Measurements from ENCODE around the gene CTAGE8.
"Not testable (repeated sequence)": the region's sequence is repeated elsewhere in the genome, so short reads cannot be mapped to it uniquely, and the experiment has no call there.

The CTAGE8 gene, protein sequence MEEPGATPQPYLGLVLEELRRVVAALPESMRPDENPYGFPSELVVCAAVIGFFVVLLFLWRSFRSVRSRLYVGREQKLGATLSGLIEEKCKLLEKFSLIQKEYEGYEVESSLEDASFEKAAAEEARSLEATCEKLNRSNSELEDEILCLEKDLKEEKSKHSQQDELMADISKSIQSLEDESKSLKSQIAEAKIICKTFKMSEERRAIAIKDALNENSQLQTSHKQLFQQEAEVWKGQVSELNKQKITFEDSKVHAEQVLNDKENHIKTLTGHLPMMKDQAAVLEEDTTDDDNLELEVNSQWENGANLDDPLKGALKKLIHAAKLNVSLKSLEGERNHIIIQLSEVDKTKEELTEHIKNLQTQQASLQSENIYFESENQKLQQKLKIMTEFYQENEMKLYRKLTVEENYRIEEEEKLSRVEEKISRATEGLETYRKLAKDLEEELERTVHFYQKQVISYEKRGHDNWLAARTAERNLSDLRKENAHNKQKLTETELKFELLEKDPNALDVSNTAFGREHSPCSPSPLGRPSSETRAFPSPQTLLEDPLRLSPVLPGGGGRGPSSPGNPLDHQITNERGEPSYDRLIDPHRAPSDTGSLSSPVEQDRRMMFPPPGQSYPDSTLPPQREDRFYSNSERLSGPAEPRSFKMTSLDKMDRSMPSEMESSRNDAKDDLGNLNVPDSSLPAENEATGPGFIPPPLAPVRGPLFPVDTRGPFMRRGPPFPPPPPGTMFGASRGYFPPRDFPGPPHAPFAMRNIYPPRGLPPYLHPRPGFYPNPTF

DNA sequence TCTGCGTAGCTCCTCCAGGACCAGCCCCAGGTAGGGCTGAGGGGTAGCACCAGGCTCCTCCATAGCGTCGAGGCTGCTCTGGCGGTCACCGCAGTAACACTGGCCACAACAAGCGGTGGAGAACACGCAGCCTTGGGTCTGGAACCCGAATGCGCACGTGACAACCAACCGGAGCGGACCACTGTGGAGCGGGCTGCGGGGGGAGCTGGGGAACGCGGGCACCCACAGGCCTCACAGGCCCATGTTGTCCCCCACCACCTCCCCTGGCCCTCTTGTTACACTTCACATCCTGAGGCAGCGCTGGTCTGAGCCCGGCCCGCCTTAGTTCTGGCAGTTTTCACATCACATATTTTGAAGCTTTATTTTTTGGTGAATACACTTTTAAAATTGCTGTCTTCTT is at the start of gene CTAGE8:
Gene CTAGE8 (minus strand): TSS at position 101 of the 400 bp plus-strand sequence. CDS start 38 bp downstream, at position 63.
- H3K9me3 ChIP-seq (ENCODE audit: low read depth, low read length); H3K36me3 ChIP-seq (ENCODE audit: insufficient read depth, low read length); DNase-seq (ENCODE audit: low read depth, low spot score); H3K4me3 ChIP-seq; H3K9ac ChIP-seq (ENCODE audit: insufficient read length); H3K27ac ChIP-seq: not testable (repeated sequence)

DNA sequence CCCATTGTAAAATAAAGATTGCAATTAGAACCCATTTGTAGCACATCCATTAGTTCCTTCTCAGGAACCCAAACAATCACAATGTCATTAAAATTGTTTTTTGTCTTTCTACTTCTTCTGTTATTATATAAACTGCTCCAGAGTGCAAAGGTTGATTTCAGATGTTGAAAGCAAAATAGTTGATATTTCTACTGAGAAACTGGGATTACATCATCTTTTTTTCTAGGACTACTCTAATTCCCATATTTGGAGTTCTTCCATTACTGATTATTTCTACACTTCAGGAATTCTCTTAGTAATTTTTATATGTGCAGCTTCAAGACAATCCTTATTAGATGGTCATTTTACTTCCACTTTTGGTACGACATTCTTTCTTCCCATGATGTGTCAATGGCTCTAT is 48.4 kb upstream of the CTAGE8 start:
- DNase-seq (ENCODE audit: low read depth, low spot score); H3K27ac ChIP-seq; H3K9ac ChIP-seq (ENCODE audit: insufficient read length); H3K4me3 ChIP-seq; H3K9me3 ChIP-seq (ENCODE audit: low read depth, low read length); H3K36me3 ChIP-seq (ENCODE audit: insufficient read depth, low read length): not testable (repeated sequence)

DNA sequence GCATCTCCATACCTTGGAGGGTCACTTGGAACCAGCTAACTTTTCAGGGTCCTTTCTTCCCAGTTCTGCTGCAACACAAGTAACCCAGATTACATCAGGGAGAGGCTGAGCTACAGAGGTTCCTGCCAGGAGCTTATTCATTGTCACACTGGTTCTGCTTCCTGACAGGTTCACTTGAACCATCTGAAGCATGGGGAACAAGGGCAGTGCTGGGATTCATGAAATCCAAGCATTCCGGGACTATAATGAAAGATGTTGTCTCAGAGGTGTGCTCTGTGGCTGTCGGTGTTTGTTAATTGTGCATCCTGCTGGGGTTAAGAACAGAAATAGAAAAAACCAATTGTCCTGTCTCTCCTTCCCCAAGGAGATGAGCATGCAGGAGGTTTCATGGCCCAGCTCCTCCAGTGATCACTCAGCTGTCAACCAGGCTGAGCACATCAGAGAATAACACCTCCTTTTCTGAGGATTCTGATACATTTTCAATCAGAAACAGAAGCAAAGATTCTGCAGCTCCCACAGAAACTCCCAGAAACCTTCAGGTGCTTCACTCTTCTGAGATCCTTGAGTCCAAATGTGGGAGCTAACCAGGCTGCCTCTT is 42.9 kb upstream of the CTAGE8 start, which contains the start of gene OR2A1:
Gene OR2A1 (plus strand): TSS at position 548 of the 598 bp plus-strand sequence. CDS start 5,706 bp downstream, outside the sequence.
- H3K9ac ChIP-seq (ENCODE audit: insufficient read length); DNase-seq (ENCODE audit: low read depth, low spot score); H3K9me3 ChIP-seq (ENCODE audit: low read depth, low read length); H3K4me3 ChIP-seq; H3K27ac ChIP-seq; H3K36me3 ChIP-seq (ENCODE audit: insufficient read depth, low read length): not testable (repeated sequence)

DNA sequence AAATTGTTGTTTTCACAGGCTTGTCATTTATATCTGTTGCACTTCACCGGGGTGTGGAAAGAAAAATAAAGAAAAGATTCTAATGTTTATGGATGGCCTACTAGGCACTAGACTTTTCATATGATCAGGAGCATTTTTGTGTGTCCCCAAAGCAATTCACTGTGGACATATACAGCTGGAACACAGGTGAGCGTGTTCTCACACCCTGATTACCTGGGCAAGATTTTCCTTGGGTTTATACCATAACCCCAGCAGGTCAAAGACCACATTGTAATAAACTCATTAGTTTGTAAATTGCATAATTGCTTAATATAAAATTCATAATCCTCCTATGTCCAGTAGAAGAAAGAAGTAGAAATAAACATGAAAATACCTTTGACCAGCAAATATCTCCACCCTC is 42.1 kb upstream of the CTAGE8 start:
- H3K27ac ChIP-seq; H3K9me3 ChIP-seq (ENCODE audit: low read depth, low read length); DNase-seq (ENCODE audit: low read depth, low spot score); H3K36me3 ChIP-seq (ENCODE audit: insufficient read depth, low read length); H3K4me3 ChIP-seq; H3K9ac ChIP-seq (ENCODE audit: insufficient read length): not testable (repeated sequence)

DNA sequence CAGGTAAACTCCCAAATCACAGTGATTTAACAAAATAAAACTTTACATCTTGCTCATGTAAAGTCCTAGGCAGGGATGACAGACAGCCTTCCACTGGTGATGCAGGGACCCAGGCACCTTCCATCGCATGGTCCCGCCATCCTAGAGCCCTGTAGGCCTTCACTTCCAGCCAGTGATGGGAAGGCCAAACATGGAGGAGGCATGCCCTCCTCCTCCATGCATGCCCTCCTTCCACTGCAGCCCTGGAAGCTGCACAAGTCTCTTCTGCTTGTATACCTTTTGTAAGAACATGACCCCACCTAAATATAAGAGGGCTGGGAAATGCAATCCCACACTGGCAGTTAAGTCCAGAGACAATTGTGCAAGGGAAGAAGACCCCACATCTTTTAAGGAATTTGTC is 40.6 kb upstream of the CTAGE8 start:
- H3K27ac ChIP-seq; H3K4me3 ChIP-seq; H3K9ac ChIP-seq (ENCODE audit: insufficient read length); DNase-seq (ENCODE audit: low read depth, low spot score); H3K36me3 ChIP-seq (ENCODE audit: insufficient read depth, low read length); H3K9me3 ChIP-seq (ENCODE audit: low read depth, low read length): not testable (repeated sequence)

DNA sequence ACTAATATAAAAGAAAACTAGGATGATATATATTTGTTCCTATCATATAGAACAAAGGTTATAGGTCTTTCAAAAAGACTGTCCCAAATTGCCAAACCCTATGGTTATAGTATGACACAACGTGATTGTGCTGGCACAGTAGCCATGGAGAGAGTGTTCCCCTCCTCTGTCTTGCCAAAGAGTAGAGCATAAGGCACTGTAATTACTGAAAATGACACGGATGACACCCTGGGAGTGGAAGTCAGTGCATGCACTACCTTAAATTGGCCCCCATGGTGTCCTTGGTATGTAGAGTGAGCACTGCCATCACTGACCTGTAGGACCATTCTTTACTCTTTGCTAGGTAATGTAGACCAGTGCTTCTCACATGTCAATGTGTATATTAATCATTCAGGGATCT is 36.1 kb upstream of the CTAGE8 start:
- H3K9me3 ChIP-seq (ENCODE audit: low read depth, low read length); H3K9ac ChIP-seq (ENCODE audit: insufficient read length): not testable (repeated sequence)

DNA sequence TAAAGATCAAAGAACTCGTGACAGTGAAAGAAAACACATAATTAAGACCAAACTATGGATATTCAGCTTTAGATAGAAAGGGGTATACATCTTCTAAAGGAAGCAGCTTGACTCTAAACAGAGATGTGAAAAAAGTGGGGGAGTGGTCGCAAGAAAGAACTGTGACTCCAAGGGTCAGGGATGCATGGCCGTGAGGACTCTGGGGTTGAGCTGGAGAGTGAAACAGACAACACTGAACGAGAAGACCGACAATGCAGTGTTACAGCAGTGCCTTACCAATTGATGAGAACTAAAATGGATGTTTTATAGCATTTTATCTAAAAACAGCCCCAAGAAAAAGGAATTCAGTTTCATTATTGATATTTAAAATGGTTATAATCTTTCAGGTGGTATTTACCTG is 34.5 kb upstream of the CTAGE8 start:
- H3K9ac ChIP-seq (ENCODE audit: insufficient read length); H3K27ac ChIP-seq; DNase-seq (ENCODE audit: low read depth, low spot score); H3K4me3 ChIP-seq; H3K9me3 ChIP-seq (ENCODE audit: low read depth, low read length); H3K36me3 ChIP-seq (ENCODE audit: insufficient read depth, low read length): not testable (repeated sequence)

More for the DNA sequence above, 36.1 kb upstream of the CTAGE8 start:
- not testable (repeated sequence) for H3K27ac ChIP-seq; DNase-seq (ENCODE audit: low read depth, low spot score); H3K36me3 ChIP-seq (ENCODE audit: insufficient read depth, low read length); H3K4me3 ChIP-seq

DNA sequence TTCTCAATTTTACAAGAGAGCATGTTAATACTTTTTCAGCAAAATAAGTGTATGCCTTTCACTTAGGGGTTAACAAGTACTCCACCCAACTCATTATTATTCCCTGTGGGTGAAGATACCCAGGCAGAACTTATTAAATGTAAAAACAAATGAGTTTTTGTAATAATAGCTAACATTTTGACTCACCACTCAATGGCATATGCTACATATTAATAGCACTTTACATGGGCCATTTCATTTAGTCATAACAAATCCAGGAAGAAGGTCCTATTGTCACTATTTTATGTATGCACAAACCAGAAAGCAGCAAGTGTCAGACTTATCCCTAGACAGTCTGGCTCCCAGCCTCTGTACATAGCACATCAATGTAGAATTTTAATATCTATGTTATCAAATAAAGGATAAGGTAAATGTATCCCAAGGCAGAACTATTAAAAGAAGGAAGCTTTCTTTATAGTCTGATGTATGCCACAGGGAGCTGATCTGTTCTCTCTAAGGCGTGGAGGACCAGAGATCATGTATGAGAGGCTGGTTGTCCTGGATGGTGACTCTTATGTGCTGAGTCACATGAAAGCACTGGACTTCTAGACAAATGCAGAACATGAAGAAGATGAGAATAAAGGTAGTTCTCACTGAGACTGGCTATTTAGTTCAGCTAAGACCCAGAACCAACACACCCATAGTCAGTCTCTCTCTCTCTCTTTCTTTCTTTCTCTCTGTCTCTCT is 33.7 kb upstream of the CTAGE8 start:
- not testable (repeated sequence) for H3K36me3 ChIP-seq (ENCODE audit: insufficient read depth, low read length); H3K9ac ChIP-seq (ENCODE audit: insufficient read length); DNase-seq (ENCODE audit: low read depth, low spot score); H3K4me3 ChIP-seq; H3K27ac ChIP-seq; H3K9me3 ChIP-seq (ENCODE audit: low read depth, low read length)

DNA sequence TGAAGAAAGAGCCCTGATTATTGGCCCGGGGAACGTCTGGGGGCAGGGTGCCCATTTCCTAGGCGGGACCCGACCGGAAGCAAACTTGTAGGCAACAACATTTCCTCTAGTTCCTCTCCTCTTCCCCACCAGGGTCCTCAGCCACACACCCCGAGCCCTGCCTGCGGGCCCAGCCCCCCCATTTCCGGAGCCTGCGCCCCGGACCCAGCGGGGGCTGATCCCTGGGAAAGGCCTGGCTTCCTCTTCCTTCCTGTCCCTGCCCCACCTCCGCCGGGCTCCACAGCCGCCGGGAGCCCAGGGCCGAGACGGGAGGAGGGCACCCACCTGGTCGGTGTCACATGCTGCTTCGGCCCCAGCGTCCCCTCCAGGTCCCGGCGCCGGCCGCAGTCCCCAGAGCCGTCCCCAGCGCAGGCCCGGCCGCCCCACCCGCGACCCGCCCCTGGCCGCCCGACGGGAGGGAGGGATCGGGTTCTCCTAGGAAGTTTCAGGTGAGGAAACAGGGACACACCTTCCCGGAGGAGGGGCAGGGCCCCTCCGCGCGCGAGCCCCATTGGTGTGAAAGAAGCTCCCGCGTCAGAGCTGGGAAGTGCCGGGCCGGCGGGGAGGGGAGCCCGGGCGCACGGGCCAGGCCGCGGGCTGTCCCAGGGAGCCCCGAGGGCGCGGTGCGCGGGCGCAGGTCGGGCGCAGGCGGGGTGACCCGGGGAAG is 24.9 kb upstream of the CTAGE8 start:
- not testable (repeated sequence) for H3K4me3 ChIP-seq; H3K9ac ChIP-seq (ENCODE audit: insufficient read length); H3K36me3 ChIP-seq (ENCODE audit: insufficient read depth, low read length); DNase-seq (ENCODE audit: low read depth, low spot score); H3K27ac ChIP-seq; H3K9me3 ChIP-seq (ENCODE audit: low read depth, low read length)

DNA sequence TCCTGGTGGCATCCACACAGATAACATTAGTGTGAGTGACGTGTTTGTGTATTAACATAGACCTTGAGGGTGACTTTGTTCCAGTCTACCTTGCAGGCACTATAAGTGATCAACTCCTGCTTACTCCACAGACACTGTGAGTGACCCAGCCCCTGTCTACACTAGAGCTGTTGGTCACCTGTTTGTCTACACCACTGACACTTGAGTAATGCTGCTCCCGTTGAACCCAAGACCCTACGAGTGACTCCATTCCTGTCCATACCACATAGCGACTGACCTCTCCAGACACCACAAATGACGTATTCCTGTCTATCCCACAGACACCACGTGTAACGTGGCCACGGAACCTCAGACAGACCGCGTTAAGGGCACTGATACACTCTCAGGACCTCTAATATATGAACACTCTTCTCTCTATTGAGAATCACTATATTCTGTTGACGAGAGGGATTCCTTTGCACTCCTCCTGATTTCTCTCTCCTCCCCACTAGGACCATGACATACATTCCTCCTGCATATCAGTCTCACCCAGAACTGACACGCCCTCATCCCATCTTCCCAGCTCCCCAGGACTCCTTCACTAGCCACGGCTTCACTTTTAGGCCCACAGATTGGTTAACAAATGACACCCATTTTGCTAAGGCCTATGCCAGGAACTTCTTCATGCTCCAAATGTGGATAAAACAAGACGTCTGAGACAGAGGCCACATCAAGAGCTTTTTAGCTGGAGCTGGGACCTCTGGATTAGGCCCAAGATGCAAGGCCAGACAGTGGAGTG is 23.5 kb upstream of the CTAGE8 start:
- H3K9me3 ChIP-seq (ENCODE audit: low read depth, low read length); H3K27ac ChIP-seq; H3K36me3 ChIP-seq (ENCODE audit: insufficient read depth, low read length); DNase-seq (ENCODE audit: low read depth, low spot score); H3K9ac ChIP-seq (ENCODE audit: insufficient read length); H3K4me3 ChIP-seq: not testable (repeated sequence)

DNA sequence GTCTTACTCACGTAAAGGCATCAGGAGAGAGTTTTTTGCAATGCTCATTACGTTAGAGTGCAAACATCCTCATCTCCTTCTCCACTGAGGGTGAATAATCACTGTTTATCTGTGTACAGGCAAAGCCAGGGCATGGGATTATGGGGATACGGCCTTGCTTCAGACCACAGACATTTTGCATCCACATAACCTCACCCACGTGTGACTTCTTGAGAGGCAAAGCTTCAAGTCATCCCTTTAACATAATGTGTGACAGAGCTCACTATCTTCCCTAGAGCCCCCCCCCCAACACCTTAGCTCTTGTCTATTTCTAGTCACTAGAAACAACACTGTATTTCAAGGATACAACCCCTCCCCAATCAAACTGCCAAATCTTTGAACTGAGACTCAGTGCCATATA is 22.5 kb upstream of the CTAGE8 start:
- H3K36me3 ChIP-seq (ENCODE audit: insufficient read depth, low read length); H3K9ac ChIP-seq (ENCODE audit: insufficient read length); H3K9me3 ChIP-seq (ENCODE audit: low read depth, low read length); H3K4me3 ChIP-seq; DNase-seq (ENCODE audit: low read depth, low spot score); H3K27ac ChIP-seq: not testable (repeated sequence)

DNA sequence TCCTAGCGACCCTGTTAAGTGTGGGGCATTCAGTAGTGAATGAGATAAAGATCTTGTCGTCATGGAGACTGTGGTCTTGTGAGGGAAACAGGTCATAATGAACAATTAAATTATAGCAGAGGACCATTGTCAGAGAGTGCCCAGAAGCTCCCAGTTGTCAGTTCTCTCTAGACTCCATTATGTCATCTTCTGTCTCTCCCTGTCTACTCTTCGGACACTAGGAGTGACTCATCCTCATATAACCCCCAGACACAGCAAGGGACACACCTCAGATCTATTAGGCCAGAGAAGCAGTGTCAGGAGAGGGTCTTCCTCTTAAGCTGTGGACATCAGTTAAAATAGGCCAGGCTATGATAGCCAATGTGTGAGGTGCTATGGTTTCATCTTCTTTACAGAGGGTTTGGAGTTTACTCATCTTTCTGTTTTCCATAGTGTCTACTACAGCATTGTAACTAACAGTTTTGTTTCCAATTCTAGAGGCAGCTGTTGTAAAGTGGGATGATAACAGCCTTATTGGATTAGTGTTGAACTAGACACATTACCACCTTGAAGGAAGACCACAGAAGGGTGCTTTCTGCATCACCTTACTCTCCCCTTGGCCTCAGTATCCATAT is 18.2 kb upstream of the CTAGE8 start:
- H3K27ac ChIP-seq; H3K9ac ChIP-seq (ENCODE audit: insufficient read length); H3K4me3 ChIP-seq; H3K36me3 ChIP-seq (ENCODE audit: insufficient read depth, low read length); H3K9me3 ChIP-seq (ENCODE audit: low read depth, low read length); DNase-seq (ENCODE audit: low read depth, low spot score): not testable (repeated sequence)
